GM12892 (cell line): Measurements from ENCODE around the gene FOXK2.
"Not testable (repeated sequence)": the region's sequence is repeated elsewhere in the genome, so short reads cannot be mapped to it uniquely, and the experiment has no call there.

Source experiments
- DNase-seq: peaks from one replicate; pipeline ENCODE4 v3.0.0; 2011; ENCODE audit not compliant: insufficient read length
- FAIRE-seq: peaks from 2 replicates; lab custom pipeline; 2011; peaks lifted over from hg19 to GRCh38; lab: Jason Lieb, UNC
- POLR2A ChIP-seq: IDR thresholded peaks from 2 replicates; pipeline ENCODE4 v1.6.1; 2011; ENCODE audit warnings: low read depth, low read length, control low read depth
- POLR2AphosphoS5 ChIP-seq: IDR thresholded peaks from 2 replicates; pipeline ENCODE4 v1.6.1; 2011; ENCODE audit warnings: low read depth, low read length, control low read depth
- TAF1 ChIP-seq: IDR thresholded peaks from 2 replicates; pipeline ENCODE4 v1.6.1; 2011; ENCODE audit warnings: low read depth, mild to moderate bottlenecking, control low read depth, low read length, borderline replicate concordance

FOXK2 gene

GRCh38 chr17:82566129-82566960 is 46.8 kb downstream of the FOXK2 start:
- FAIRE-seq = no peak
- no peak for TF ChIP-seq POLR2A
- TF ChIP-seq POLR2AphosphoS5 = no peak
- TF ChIP-seq TAF1 = no peak
- no peak for DNase-seq

GRCh38 chr17:82567286-82567685 is 47.8 kb downstream of the FOXK2 start:
- FAIRE-seq (no peak), DNase-seq (no peak)
- TF ChIP-seq POLR2AphosphoS5 = no peak
- no peak for TF ChIP-seq POLR2A
- no peak for TF ChIP-seq TAF1

GRCh38 chr17:82568997-82569393 is 49.5 kb downstream of the FOXK2 start:
- DNase-seq (no peak), FAIRE-seq (no peak)
- no peak for TF ChIP-seq TAF1
- no peak for TF ChIP-seq POLR2A
- TF ChIP-seq POLR2AphosphoS5 = no peak

DNA sequence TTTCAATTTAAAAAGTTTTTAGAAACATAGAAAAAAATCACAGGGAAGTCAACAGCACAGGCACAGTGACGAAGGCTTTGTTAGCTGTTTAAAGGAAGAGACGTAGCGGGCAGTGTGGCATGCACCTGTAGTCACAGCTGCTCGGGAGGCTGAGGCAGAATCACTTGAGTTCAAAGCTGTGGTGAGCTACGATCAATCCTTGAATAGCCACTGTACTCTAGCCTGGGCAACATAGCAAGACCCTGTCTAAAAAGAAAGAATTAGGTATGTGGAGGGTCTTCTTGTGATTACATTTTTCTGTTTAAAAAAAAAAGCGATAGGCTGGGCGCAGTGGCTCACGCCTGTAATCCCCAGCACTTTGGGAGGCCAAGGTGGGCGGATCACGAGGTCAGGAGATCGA is 50.1 kb downstream of the FOXK2 start:
- FAIRE-seq (no peak), DNase-seq (no peak)
- TF ChIP-seq TAF1 (no peak), POLR2A (no peak), POLR2AphosphoS5 (no peak)

DNA sequence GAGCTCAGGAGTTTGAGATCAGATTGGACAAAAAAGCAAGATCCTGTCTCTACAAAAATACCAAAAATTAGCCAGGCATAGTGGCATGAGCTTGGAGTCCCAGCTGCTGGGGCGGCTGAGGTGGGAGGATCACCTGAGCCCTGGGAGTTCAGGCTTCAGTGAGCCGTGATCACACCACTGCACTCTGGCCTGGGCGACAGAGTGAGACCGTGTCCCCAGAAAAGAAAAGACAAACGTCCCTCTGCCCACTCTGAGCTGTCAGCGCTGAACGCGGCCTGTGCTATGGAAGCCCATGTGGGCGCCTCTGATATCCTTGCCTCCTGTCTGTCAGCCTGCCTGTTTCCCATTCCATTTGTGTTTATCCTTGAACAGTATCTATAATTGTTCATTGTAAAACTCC is 50.7 kb downstream of the FOXK2 start:
- FAIRE-seq (no peak), DNase-seq (no peak)
- TF ChIP-seq POLR2A (no peak), POLR2AphosphoS5 (no peak), TAF1 (no peak)

GRCh38 chr17:82571855-82572254 is 52.3 kb downstream of the FOXK2 start:
- FAIRE-seq (no peak), DNase-seq (no peak)
- TF ChIP-seq TAF1 (no peak), POLR2A (no peak), POLR2AphosphoS5 (no peak)

DNA sequence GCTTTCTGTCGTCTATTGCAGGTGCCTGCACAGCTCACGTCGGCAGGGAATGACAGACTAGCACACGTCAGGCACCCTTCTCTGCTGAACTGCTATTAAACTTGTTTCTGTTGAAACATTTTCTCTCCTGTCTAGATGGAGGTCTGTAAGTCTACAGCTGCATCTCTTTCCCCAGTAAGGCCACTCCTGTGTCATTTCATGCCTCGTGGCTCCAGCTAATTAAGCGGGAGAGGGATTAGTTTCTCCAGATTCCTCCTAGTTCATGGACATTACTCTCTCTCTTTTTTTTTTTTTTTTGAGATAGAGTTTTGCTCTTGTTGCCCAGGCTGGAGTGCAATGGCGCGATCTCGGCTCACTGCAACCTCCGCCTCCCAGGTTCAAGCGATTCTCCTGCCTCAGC is 54.5 kb downstream of the FOXK2 start:
- no peak for FAIRE-seq
- no peak for DNase-seq
- TF ChIP-seq TAF1 = no peak
- no peak for TF ChIP-seq POLR2A
- TF ChIP-seq POLR2AphosphoS5 = no peak

DNA sequence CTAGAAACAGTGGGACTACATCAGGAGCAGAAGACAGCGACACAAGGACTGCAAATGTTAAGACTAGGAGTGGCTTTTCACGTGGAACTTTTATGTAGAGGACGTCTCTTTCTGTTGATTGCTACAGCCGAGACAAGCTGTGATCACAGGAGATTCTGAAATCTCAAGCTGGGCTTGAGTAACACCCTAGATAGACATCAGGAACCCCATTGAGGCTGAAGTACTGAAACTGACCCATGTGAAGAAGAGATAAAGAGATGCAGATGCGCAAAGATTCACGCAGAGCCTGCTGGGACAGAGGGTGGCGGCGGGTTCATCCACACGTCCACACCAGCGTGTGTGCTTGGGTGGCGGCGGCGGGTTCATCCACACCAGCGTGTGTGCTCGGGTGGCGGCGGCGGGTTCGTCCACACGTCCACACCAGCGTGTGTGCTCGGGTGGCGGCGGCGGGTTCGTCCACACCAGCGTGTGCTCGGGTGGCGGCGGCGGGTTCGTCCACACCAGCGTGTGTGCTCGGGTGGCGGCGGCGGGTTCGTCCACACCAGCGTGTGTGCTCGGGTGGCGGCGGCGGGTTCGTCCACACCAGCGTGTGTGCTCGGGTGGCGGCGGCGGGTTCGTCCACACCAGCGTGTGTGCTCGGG is 56.2 kb downstream of the FOXK2 start:
- FAIRE-seq, DNase-seq: not testable (repeated sequence)

DNA sequence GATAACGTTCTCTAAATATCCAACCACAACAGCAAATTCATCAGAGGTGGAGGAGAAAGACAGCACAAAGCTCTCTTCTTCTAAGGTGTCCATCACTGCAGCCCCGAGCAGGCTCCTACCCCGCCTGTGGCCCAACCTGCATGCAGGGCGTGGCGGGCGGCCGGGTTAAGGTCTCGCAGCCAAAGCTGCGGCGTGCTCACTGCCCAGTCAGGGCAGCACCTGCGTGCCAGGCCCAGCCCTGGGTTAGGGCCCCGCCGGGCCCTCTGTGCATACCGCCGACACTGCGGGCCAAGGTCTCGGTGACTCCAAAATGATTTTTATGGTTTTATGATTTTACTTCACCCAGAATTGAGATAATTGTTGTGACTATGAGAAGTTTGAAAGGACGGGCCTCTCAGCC is 57.8 kb downstream of the FOXK2 start:
- no peak for TF ChIP-seq POLR2A
- DNase-seq (no peak), FAIRE-seq (no peak)

- not testable (repeated sequence) for FAIRE-seq, DNase-seq
Observed at GRCh38 chr17:82579969-82580368, 60.4 kb downstream of the FOXK2 start.

GRCh38 chr17:82582213-82582612 is 62.7 kb downstream of the FOXK2 start:
- FAIRE-seq (no peak), DNase-seq (no peak)
- no peak for TF ChIP-seq TAF1
- no peak for TF ChIP-seq POLR2A
- no peak for TF ChIP-seq POLR2AphosphoS5

DNA sequence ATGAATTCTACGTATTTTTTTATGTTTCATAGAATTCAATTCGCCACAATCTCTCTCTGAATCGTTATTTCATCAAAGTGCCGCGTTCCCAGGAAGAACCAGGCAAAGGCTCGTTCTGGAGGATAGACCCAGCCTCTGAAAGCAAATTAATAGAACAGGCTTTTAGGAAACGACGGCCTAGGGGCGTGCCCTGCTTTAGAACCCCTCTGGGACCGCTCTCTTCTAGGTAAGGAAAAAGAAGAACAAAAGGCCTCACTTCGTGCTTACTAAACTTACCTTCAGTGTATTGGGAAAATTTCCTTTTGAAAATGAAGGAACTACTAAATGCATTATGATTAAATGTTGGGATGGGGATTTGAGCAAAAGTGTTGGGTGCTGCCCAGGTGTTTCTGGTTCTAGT is 63.2 kb downstream of the FOXK2 start:
- DNase-seq = no peak
- FAIRE-seq = no peak
- no peak for TF ChIP-seq POLR2AphosphoS5
- TF ChIP-seq TAF1 = no peak
- no peak for TF ChIP-seq POLR2A
